ENCODE results near the gene MRPL1.
"Not testable (repeated sequence)": the region's sequence is repeated elsewhere in the genome, so short reads cannot be mapped to it uniquely, and the experiment has no call there.

The MRPL1 gene

GRCh38 chr4:77982900-77983540 is 120.4 kb downstream of the MRPL1 start:
- not testable (repeated sequence) for DNase-seq (ENCODE audit: low read depth in 2 of 2)

- not testable (repeated sequence) for DNase-seq (ENCODE audit: low read depth in 2 of 2)
Observed at GRCh38 chr4:77983612-77984311, 121.1 kb downstream of the MRPL1 start.

- no peak for DNase-seq (ENCODE audit: low read depth in 2 of 2)
Observed at GRCh38 chr4:77989968-77990367, 127.3 kb downstream of the MRPL1 start.

GRCh38 chr4:77990456-77990855 is 127.8 kb downstream of the MRPL1 start:
- no peak for DNase-seq (ENCODE audit: low read depth in 2 of 2)

- DNase-seq (ENCODE audit: low read depth in 2 of 2) = no peak
Observed at GRCh38 chr4:77990904-77991358, 128.3 kb downstream of the MRPL1 start.

- no peak for DNase-seq (ENCODE audit: low read depth in 2 of 2)
Observed at GRCh38 chr4:77992581-77992980, 130.0 kb downstream of the MRPL1 start.

- no peak for DNase-seq (ENCODE audit: low read depth in 2 of 2)
Observed at GRCh38 chr4:77994194-77994721, 131.6 kb downstream of the MRPL1 start.

GRCh38 chr4:77996076-77996475 is 133.4 kb downstream of the MRPL1 start:
- no peak for DNase-seq (ENCODE audit: low read depth in 2 of 2)

GRCh38 chr4:78001531-78001930 is 138.9 kb downstream of the MRPL1 start:
- no peak for DNase-seq (ENCODE audit: low read depth in 2 of 2)

- no peak for DNase-seq (ENCODE audit: low read depth in 2 of 2)
Observed at GRCh38 chr4:78002260-78002659, 139.6 kb downstream of the MRPL1 start.

Data from stimulated activated CD4-positive, alpha-beta T cell treated with anti-CD3 and anti-CD28 coated beads, Interleukin-1b, Interleukin-23, amount 100 ng/mL, for 4 hours (primary cell).